GM13976 (cell line): ENCODE data around the gene OR2B3.
"Not testable (repeated sequence)": the region's sequence is repeated elsewhere in the genome, so short reads cannot be mapped to it uniquely, and the experiment has no call there.

Source experiments
- DNase-seq: peaks from one replicate; pipeline ENCODE4 v3.0.0; 2012; ENCODE audit warnings: low spot score
- CTCF ChIP-seq: IDR thresholded peaks from 2 replicates; pipeline ENCODE4 v1.5.1; 2012; ENCODE audit warnings: borderline replicate concordance, mild to moderate bottlenecking; ENCODE audit not compliant: insufficient read depth; ENCODE audit errors: extremely low read depth, missing control alignments, control extremely low read depth
- in situ Hi-C: fragments of 300-500 bp; cut with MboI; formaldehyde crosslinking; loops from one replicate; pipeline ENCODE4 v1.12.0; 2022; ENCODE audit warnings: low sequenced_read_pairs, mixed read lengths, inconsistent platforms; ENCODE audit not compliant: unreplicated experiment

Gene OR2B3

DNA sequence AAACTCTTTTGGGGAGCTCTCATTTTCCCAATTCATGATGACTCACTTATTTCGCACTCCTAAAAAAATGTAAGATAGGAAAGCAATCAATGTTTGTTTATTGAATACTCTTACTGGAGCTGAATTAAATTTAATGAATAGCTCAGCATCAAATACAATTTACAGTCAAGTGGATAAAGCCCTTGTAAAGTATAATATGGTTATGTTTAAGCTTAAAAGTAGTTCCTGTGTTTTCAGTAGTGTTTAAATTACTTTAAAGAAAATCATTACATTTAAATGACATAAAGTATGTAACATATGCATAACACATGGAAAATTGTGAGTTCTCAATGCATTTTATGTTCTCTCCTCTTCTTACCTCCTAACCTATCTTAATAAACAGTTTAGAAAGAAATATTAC lies at the start of gene OR2B3:
Gene OR2B3, minus strand, starts transcription at position 101 of the 400 bp plus-strand sequence. Its CDS starts 65 bp downstream, at position 36.
- no peak for DNase-seq
- in situ Hi-C loops = no loop called here

GRCh38 chr6:29131691-29132090 lies 44.6 kb upstream of the OR2B3 start:
- TF ChIP-seq CTCF = no peak
- no peak for DNase-seq
- in situ Hi-C loops = no loop called here

More for the DNA sequence above, at the start of gene OR2B3:
- TF ChIP-seq CTCF = no peak

DNA sequence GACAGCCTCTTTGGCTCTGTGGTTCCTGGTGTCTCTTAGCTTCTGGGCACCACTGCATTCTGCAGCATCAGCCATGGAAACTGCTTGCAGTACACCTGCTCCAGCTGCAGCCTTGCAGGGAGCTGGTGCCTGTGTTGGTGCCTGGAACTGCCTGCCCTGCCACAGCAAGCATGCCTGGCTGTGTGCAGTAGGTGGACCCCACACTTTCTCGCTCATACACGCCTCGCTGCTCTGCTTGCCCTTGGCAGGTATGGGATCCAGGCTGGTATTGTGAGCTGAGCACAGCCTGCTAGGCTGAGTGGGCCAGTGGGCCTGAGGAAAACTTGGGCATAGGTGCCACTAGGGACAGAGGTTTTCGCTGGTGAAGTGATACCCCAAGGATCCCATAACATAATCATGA lies 43.5 kb upstream of the OR2B3 start:
- in situ Hi-C loops = no loop called here
- DNase-seq = no peak
- TF ChIP-seq CTCF = no peak

- no peak for TF ChIP-seq CTCF
- in situ Hi-C loops = no loop called here
These were observed 42.4 kb upstream of the OR2B3 start for GRCh38 chr6:29129326-29130012.

GRCh38 chr6:29114964-29115363 lies 27.9 kb upstream of the OR2B3 start:
- in situ Hi-C loops, DNase-seq: not testable (repeated sequence)

More at GRCh38 chr6:29129326-29130012, 42.4 kb upstream of the OR2B3 start:
- DNase-seq = no peak

GRCh38 chr6:29112135-29112534 lies 25.0 kb upstream of the OR2B3 start:
- no peak for TF ChIP-seq CTCF
- in situ Hi-C loops = no loop called here
- DNase-seq = no peak

GRCh38 chr6:29107758-29108157 lies 20.6 kb upstream of the OR2B3 start, which contains the start of gene OR2J3:
OR2J3 (plus strand) TSS chr6:29108058; CDS start chr6:29111891, 3,833 bp downstream.
- no peak for DNase-seq
- TF ChIP-seq CTCF = no peak
- in situ Hi-C loops = no loop called here
